Bronchial epithelial cell (primary cell): ENCODE results near the gene EPHA4. TPM values are rescaled to one million over a fixed set of nuclear protein-coding genes. Genes with fewer than 3 reads are reported as not detected.
A peak's percentile ranks its signal among the peaks of the same experiment; 100 is the strongest.

ENCODE experiments used
- DNase-seq: peaks from one replicate; pipeline ENCODE4 v3.0.0-alpha.2; 2010; ENCODE audit warnings: low read depth
- FAIRE-seq: peaks from 2 replicates; lab custom pipeline; 2011; peaks lifted over from hg19 to GRCh38; lab: Jason Lieb, UNC
- H3K27me3 ChIP-seq: 2 replicates; pipeline ENCODE4 v1.5.1; 2011; ENCODE audit warnings: low read length; ENCODE audit not compliant: control insufficient read depth, insufficient read depth
- H3K36me3 ChIP-seq: 2 replicates; pipeline ENCODE4 v1.5.1; 2011; ENCODE audit warnings: low read length; ENCODE audit not compliant: control insufficient read depth, insufficient read depth
- H3K4me3 ChIP-seq: 2 replicates; pipeline ENCODE4 v1.5.1; 2011; ENCODE audit warnings: mild to moderate bottlenecking, low read depth, low read length, control low read depth
- total RNA-seq: library from RNA; depleted of rRNA; stranded (reverse); fragments of >200 nt; gene quantifications from 2 replicates; pipeline ENCODE4 v1.2.1, GENCODE V29; 2014
- TF ChIP-seq, protein P1 (sequence below): IDR thresholded peaks from 2 replicates; pipeline ENCODE4 v1.5.1; 2011; ENCODE audit warnings: mild to moderate bottlenecking, moderate library complexity, low read length, control low read depth, inconsistent platforms; ENCODE audit not compliant: insufficient read depth, severe bottlenecking

EPHA4 gene
- 6.1 and 14.7 TPM in 2 replicates for total RNA-seq

DNA sequence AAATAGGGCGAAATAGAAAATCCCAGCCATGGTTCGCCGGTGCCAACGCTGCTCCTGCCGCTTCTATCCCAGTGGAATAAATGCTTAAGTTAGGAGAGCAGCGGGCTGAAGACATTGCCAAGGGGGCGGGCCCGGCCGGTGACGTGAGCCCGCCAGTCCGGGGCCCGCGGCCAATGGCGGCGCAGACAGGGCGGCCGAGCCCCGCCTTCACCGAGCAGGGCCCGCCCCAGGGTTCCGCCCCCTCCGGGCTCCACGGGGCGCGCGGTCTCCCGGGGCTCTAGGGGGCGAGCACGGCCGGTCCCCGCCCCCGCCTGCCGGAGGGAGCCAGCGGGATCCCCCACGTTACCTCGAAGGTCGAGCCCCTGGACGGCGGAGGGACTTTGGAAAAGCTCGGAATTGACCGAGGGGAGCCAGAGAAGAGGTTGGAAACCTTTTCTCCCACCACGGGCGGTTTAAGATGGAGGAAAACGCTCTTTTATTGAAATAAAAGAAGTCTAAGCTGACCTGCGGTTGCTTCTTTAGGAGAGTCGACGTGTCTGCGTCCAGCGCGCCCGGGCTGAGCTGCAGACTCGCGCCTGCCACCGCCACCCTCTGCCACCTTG lies at the start of gene EPHA4:
TSS of gene EPHA4 (minus strand) at position 86 of the 602 bp plus-strand sequence. CDS start at position 30, 56 bp downstream.
- TF ChIP-seq, protein P1, sequence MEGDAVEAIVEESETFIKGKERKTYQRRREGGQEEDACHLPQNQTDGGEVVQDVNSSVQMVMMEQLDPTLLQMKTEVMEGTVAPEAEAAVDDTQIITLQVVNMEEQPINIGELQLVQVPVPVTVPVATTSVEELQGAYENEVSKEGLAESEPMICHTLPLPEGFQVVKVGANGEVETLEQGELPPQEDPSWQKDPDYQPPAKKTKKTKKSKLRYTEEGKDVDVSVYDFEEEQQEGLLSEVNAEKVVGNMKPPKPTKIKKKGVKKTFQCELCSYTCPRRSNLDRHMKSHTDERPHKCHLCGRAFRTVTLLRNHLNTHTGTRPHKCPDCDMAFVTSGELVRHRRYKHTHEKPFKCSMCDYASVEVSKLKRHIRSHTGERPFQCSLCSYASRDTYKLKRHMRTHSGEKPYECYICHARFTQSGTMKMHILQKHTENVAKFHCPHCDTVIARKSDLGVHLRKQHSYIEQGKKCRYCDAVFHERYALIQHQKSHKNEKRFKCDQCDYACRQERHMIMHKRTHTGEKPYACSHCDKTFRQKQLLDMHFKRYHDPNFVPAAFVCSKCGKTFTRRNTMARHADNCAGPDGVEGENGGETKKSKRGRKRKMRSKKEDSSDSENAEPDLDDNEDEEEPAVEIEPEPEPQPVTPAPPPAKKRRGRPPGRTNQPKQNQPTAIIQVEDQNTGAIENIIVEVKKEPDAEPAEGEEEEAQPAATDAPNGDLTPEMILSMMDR: peak; percentile 15
- DNase-seq: peak; percentile 67
- Histone ChIP-seq H3K4me3 (peak within 1 kb of the TSS; percentile 82), H3K36me3 (no peaks in the 10 kb centered on the region), H3K27me3 (peaks cover 9% of the 10 kb centered on the region)
- no peak for FAIRE-seq

- TF ChIP-seq, protein P1: no peak
Measured at GRCh38 chr2:221618007-221618406, 45.9 kb upstream of the EPHA4 start.

GRCh38 chr2:221616561-221616960 lies 44.5 kb upstream of the EPHA4 start:
- TF ChIP-seq, protein P1: no peak
- no peak for DNase-seq

More at GRCh38 chr2:221618007-221618406, 45.9 kb upstream of the EPHA4 start:
- no peaks in the 10 kb centered on the region for H3K27me3 ChIP-seq
- DNase-seq (no peak), FAIRE-seq (no peak)
- H3K4me3 ChIP-seq: no peak overlapping the region
- no peaks in the 10 kb centered on the region for H3K36me3 ChIP-seq

GRCh38 chr2:221614274-221614673 lies 42.2 kb upstream of the EPHA4 start:
- peak; percentile 3 for DNase-seq
- FAIRE-seq: no peak
- no peak overlapping the region for H3K4me3 ChIP-seq
- no peaks in the 10 kb centered on the region for H3K27me3 ChIP-seq
- H3K36me3 ChIP-seq: no peaks in the 10 kb centered on the region
- TF ChIP-seq, protein P1: no peak

More at GRCh38 chr2:221616561-221616960, 44.5 kb upstream of the EPHA4 start:
- no peak for FAIRE-seq
- Histone ChIP-seq H3K4me3 (no peak overlapping the region), H3K36me3 (no peaks in the 10 kb centered on the region), H3K27me3 (no peaks in the 10 kb centered on the region)

- FAIRE-seq: no peak
- TF ChIP-seq, protein P1: no peak
- Histone ChIP-seq H3K27me3 (no peaks in the 10 kb centered on the region), H3K36me3 (no peaks in the 10 kb centered on the region), H3K4me3 (no peak overlapping the region)
- DNase-seq: no peak
Measured at GRCh38 chr2:221612800-221613199, 40.7 kb upstream of the EPHA4 start.

DNA sequence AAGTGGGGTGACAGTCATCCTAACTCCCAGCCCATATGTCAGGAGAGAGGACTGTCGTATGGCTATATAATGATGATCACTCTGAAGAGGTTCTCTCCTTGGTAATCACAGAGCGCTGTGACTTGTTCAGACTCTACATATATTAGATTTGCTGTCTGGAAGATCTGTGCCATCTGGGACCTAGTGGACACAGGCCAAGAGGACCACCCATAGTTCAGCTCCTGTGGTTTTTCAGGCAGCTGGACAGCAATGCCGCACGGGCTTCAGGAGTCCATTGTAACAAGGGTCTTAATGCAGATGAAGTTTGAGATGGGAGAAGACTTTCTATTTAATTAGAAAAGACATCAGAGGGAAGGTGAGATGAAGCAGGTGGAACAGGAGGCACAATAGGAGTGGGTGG lies 40.1 kb upstream of the EPHA4 start:
- Histone ChIP-seq H3K4me3 (no peak overlapping the region), H3K36me3 (no peaks in the 10 kb centered on the region), H3K27me3 (no peaks in the 10 kb centered on the region)
- DNase-seq: no peak
- FAIRE-seq: no peak
- TF ChIP-seq, protein P1: no peak
